HT-29 (cell line): Measurements from ENCODE around the gene BICC1. TPM values are rescaled to one million over a fixed set of nuclear protein-coding genes. Genes with fewer than 3 reads are reported as not detected.
"Not testable (repeated sequence)": the region's sequence is repeated elsewhere in the genome, so short reads cannot be mapped to it uniquely, and the experiment has no call there.

Source experiments
- DNase-seq: peaks from one replicate; pipeline ENCODE4 v3.0.0-alpha.2; 2015; ENCODE audit warnings: low spot score
- total RNA-seq: library from RNA; depleted of rRNA; stranded (reverse); fragments of >200 nt; shearing (Covaris generic); gene quantifications from 2 replicates; pipeline ENCODE4 v1.2.3, GENCODE V29; 2014; rRNA removed

Gene BICC1
- total RNA-seq, 1 experiment from 2014 or later, result not detected

GRCh38 chr10:58857251-58857805 is 344.7 kb downstream of the BICC1 start:
- DNase-seq, result no peak

- not testable (repeated sequence) for DNase-seq
These were observed 345.5 kb downstream of the BICC1 start for GRCh38 chr10:58858123-58858522.

DNA sequence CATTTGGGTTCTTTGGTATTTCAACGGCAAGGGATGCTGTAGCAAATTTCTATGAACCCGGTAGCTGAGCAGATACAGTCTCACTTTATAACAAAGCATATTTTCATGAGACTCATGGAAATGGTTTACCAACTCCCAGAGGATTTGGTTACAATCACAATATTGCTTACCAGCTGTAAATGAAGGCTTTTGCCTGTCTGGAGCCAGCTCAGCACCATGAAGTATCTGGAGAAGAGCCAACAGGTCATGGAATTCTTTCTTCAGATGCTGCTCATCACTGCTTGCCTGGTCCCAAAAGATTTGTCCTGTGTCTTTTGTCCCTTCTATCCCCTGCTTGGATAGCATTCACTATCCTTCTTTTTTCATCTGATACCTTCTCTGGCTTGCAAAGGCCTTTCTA is 346.9 kb downstream of the BICC1 start:
- no peak for DNase-seq

DNA sequence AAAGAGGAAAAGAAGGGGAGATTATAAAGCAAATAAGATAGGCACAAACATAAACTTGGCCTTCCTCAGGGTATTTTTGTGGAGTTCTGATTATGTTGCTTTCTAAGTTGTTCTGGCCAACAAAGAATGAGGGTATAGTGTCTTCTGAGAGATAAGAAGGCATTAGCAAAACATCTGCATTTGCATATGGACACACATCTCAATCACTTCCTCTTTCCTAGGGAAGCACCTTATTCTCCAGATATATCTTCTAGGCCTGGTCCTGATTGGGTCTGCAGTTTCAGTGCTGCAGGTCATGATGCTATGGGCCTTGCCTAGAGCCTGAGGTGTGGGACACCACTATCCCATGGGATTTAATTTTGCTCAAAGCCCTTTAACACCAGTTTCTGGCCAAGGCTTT is 355.0 kb downstream of the BICC1 start:
- no peak for DNase-seq

DNA sequence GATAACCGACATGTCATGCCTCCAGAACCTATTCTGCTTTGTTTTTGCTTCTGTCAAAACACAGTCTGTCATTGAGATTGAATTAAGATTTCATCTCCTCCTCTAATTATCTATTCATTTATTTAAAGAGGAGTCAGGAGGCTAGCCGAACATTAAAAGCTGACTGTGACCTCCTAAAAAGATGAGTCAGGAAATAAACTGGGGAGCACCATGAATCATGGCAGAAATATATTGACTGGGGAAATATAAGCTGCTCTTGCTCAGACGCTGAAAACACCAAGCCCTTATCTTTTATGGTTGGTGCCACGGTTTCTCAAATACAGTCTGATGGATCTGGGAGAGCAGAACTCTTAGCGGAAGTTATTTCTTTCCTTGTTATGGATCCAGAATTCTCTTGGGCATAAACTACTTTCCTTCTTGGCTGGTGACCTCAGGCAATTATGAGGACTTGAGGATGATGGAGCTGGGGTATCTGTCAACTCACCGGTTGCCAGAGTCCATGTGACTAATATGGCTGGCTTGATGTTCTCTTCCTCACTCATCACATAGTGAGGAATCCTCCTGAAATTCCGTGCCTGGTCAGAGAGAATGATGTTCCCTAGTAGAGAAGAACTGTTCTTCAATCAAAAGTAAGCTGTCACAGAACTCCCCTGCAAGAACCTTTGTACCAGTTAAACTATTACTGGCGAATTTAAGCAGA is 356.2 kb downstream of the BICC1 start:
- DNase-seq, result no peak

- DNase-seq, result no peak
These were observed 357.4 kb downstream of the BICC1 start for GRCh38 chr10:58870070-58870469.

DNA sequence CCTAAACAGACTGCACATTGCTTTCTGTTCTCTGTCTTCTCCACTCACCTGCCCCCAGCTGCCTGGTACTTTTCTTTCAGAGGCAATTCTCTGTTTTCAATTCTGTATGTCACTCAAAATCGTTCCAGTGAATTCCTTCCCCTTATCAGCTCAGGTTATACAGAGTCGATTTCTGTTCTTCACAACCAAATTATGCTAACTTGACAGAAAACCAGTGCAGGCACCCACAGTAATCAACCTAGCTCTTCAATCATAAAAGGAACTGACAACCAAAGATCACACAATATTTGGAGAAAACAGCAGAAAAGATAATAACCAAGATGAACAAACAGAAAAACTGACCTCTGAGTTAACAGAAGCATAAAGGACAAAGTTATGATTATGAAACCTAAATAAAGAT is 360.5 kb downstream of the BICC1 start:
- no peak for DNase-seq

Other genes with a start within 250 kb of the BICC1 start
- 3.6 and 5.0 TPM in 2 replicates for gene IPMK, start 245.0 kb upstream of the BICC1 start, total RNA-seq
- 7.5 and 11.8 TPM in 2 replicates for gene CISD1, start 243.7 kb upstream of the BICC1 start, total RNA-seq
- 2.3 and 2.7 TPM in 2 replicates for gene UBE2D1, start 177.9 kb upstream of the BICC1 start, total RNA-seq
- 49.2 and 55.5 TPM in 2 replicates for gene TFAM, start 127.5 kb upstream of the BICC1 start, total RNA-seq